Measurements from ENCODE around the gene SSR2.

GRCh38 chr1:155976913-155977689 lies 43.6 kb downstream of the SSR2 start:
- TF ChIP-seq CTCF (IDR thresholded peaks at IDR 0.05): no peak
- no peak for TF ChIP-seq POLR2AphosphoS5 (IDR thresholded peaks at IDR 0.05)
- TF ChIP-seq POLR2A (IDR thresholded peaks at IDR 0.05): no peak
- no peak for TF ChIP-seq EP300 (IDR thresholded peaks at IDR 0.05)
